Psoas muscle (tissue), 8 donors: Measurements from ENCODE around the gene CACNA1C. TPM values are rescaled to one million over a fixed set of nuclear protein-coding genes. Genes with fewer than 3 reads are reported as not detected.
A peak's percentile ranks its signal among the peaks of the same experiment; 100 is the strongest.

Experiments
- ATAC-seq, 4 donors: fragments of 200-7000 bp; cut with Tn5 transposase; one replicate each; pipeline ENCODE4 v1.9.1; 2020; ENCODE audit warnings: moderate library complexity in 3 of 4, mild to moderate bottlenecking in 2 of 4
- DNase-seq, 2 donors: peaks; one replicate each; pipeline ENCODE4 v3.0.0-alpha.2; 2020
- H3K27ac ChIP-seq: fragments of 200-600 bp; one replicate; pipeline ENCODE4 v1.8.0; 2022
- H3K27me3 ChIP-seq, 3 donors: fragments of 200-600 bp in 1 of 3; one replicate each; pipeline versions ENCODE4 v1.6.1 to v1.8.0; 2013 to 2022; ENCODE audit warnings: low read length in 2 of 3, mild to moderate bottlenecking in 2 of 3, moderate library complexity in 1 of 3; ENCODE audit not compliant: insufficient read depth in 3 of 3
- H3K36me3 ChIP-seq, 2 donors: fragments of 200-600 bp in 1 of 2; one replicate each; pipeline versions ENCODE4 v1.6.1 to v1.8.0; 2013 to 2022; ENCODE audit warnings: low read depth in 1 of 2, mild to moderate bottlenecking in 1 of 2, moderate library complexity in 1 of 2; ENCODE audit not compliant: insufficient read depth in 1 of 2
- H3K4me1 ChIP-seq: fragments of 200-600 bp; one replicate; pipeline ENCODE4 v1.8.0; 2022
- H3K4me3 ChIP-seq: fragments of 200-600 bp; one replicate; pipeline ENCODE4 v1.8.0; 2022; ENCODE audit warnings: mild to moderate bottlenecking
- H3K9me3 ChIP-seq: fragments of 200-600 bp; one replicate; pipeline ENCODE4 v1.8.0; 2022
- WGBS, 3 donors: extraction: QIAGEN DNeasy Blood & Tissue Kit; methylation state at CpG; one replicate each; pipeline versions ENCODE4 v1.1.6 to v1.1.7; 2013; 5-methylcytosine and 5-hydroxymethylcytosine counted together
- intact Hi-C, 2 donors: fragments of 100-400 bp; cut with DNase I; formaldehyde crosslinking; loops; one replicate each; pipeline versions ENCODE4 v1.11.0 to v1.14.2; 2022
- polyA plus RNA-seq, 3 donors: library from polyadenylated mRNA; stranded (reverse); fragments of 200-250 nt; gene quantifications; one replicate each; pipeline ENCODE4 v1.2.3, GENCODE V29; 2013
- total RNA-seq, 4 donors: library from RNA; stranded (reverse); fragmentation: NEBNext Ultra II Directional in 2 of 4; extraction: Animal tissue kit (Norgen Biotek cat#: 25700) in 2 of 4; gene quantifications; one replicate each; pipeline versions ENCODE4 v1.2.1 to v1.2.4, GENCODE V29; 2021 to 2023
- TF ChIP-seq, protein P1 (sequence below): fragments of 200-600 bp; IDR thresholded peaks from one replicate; pipeline ENCODE4 v1.8.0; 2022; ENCODE audit warnings: antibody characterized with exemption
- donor health status: healthy with polysubstance abuse.
- donor health status: DM: no; HTN: no; CAD: no; lungs with moderate emphysema.
- donor health status: Bipolar disorder and iron deficiency.
- donor health status: healthy.
- donor health status: DM: yes; HTN: yes; CAD: no.
- donor health status: DM: no; HTN: no; CAD: no.
- donor health status: DM: no; HTN: no; CAD: no.
- donor health status: DM: yes; HTN: yes; CAD: no.

Gene CACNA1C
- total and polyA plus RNA-seq, 7 donors, result 0.26 to 2.9 (median 0.95) TPM

DNA sequence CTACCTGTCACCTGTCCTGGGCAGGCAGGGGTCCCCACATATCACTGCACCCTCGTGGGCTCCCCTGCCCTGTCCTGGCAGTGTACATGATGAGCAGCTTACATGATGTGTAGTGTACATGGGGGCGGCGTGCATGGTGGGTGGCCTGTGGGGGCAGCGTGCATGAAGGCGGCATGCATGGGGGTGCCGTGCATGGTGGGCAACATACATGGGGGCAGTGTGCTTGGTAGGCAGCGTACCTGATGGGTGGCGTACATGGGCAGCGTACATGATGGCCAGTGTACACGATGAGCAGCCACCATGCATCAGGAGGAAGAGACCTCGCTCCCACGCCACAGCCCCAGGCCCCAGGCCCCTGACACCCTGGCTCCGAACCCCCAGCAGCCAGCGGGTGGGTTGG is 266.3 kb downstream of the CACNA1C start:
- no peaks in the 10 kb centered on the region for H3K9me3 ChIP-seq
- no peaks in the 10 kb centered on the region for H3K36me3 ChIP-seq
- H3K27me3 ChIP-seq, result no peaks in the 10 kb centered on the region
- H3K4me3 ChIP-seq, result no peak overlapping the region
- intact Hi-C loops, result loop anchor here in 1 of 2 donors (1.0 kb wide), 1 partner anchor 41 kb away; no protein-coding TSS in a partner anchor
- no peak for DNase-seq
- ATAC-seq, result no peak
- H3K4me1 ChIP-seq, result peaks cover 16% of the 10 kb centered on the region
- TF ChIP-seq, protein P1, sequence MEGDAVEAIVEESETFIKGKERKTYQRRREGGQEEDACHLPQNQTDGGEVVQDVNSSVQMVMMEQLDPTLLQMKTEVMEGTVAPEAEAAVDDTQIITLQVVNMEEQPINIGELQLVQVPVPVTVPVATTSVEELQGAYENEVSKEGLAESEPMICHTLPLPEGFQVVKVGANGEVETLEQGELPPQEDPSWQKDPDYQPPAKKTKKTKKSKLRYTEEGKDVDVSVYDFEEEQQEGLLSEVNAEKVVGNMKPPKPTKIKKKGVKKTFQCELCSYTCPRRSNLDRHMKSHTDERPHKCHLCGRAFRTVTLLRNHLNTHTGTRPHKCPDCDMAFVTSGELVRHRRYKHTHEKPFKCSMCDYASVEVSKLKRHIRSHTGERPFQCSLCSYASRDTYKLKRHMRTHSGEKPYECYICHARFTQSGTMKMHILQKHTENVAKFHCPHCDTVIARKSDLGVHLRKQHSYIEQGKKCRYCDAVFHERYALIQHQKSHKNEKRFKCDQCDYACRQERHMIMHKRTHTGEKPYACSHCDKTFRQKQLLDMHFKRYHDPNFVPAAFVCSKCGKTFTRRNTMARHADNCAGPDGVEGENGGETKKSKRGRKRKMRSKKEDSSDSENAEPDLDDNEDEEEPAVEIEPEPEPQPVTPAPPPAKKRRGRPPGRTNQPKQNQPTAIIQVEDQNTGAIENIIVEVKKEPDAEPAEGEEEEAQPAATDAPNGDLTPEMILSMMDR, result no peak
- peak overlapping the region; percentile 9 for H3K27ac ChIP-seq
- 93 to 95% (median 93%) methylated on average over 14 of the region's 14 CpGs for WGBS, 3 donors

DNA sequence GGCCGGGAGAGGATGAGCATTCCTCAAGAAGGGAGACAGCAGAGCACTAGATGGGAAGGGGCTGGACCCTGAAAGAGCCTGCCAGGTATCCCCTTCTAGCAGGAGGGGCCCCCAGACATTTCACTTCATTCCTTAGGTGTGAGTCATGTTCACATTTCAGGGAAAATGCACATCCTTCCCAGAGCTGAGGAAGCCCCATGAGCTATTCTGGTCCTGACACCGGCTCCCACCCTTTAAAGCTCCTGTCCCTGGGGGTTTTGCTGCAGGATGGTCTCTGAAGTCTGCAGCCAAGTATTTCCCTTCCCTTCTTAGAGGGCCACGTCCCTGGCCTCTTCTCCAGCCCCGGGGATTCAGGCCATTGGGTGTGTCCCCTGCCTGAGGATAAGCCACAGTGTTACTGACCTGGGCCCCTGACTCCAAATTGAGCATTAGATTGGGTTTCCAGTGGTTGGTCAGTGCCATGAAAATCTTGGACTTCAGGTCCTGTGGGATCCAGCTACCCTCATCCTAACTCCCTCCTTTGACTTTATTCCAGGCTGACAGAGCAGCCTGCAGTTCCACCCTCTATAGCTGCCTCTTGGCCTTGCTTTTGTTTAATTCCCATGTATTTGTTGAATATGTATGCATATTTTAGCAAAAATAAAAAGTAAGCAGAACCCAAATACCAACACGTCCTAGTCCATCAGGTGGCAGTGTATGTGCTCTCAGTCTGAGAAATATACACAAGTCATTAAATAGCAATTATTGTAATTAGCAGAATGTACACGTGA is 267.1 kb downstream of the CACNA1C start:
- WGBS, 3 donors, result 47 to 53% (median 47%) methylated on average over 6 of the region's 6 CpGs
- intact Hi-C loops, result loop anchor here in 1 of 2 donors (1.0 kb wide), 1 partner anchor 42 kb away; no protein-coding TSS in a partner anchor
- peaks cover 24% of the 10 kb centered on the region for H3K4me1 ChIP-seq
- no peaks in the 10 kb centered on the region for H3K36me3 ChIP-seq
- no peaks in the 10 kb centered on the region for H3K9me3 ChIP-seq
- no peak for DNase-seq
- no peaks in the 10 kb centered on the region for H3K27me3 ChIP-seq
- TF ChIP-seq, protein P1, result no peak
- ATAC-seq, result no peak
- no peak overlapping the region for H3K4me3 ChIP-seq
- H3K27ac ChIP-seq, result no peak overlapping the region

DNA sequence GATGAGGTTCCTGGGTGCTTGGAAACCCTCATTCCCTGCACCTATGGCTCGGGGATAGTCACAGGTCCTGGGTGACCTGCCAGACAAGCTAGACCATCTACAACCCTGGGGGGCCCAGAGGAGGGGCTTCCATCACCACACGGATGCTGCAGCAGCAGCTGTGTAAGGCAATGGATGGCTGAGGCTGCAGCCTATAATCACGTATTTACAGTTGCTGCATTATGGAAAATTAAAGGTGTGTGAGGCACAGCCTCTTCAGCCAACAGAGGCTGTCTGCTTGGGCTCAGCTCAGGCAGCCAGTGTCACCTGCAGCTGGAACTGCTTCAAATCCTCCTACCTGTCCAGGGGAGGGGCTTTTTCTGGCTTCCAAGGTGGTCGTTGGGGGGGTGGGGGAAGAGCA is 268.1 kb downstream of the CACNA1C start:
- 74 to 81% (median 74%) methylated on average over 4 of the region's 4 CpGs for WGBS, 3 donors
- DNase-seq, result no peak
- Histone ChIP-seq H3K27me3 (no peaks in the 10 kb centered on the region), H3K27ac (no peak overlapping the region), H3K4me3 (no peak overlapping the region), H3K9me3 (no peaks in the 10 kb centered on the region), H3K36me3 (no peaks in the 10 kb centered on the region), H3K4me1 (peaks cover 30% of the 10 kb centered on the region)
- ATAC-seq, result no peak
- TF ChIP-seq, protein P1, result no peak
- intact Hi-C loops, result no loop called here

DNA sequence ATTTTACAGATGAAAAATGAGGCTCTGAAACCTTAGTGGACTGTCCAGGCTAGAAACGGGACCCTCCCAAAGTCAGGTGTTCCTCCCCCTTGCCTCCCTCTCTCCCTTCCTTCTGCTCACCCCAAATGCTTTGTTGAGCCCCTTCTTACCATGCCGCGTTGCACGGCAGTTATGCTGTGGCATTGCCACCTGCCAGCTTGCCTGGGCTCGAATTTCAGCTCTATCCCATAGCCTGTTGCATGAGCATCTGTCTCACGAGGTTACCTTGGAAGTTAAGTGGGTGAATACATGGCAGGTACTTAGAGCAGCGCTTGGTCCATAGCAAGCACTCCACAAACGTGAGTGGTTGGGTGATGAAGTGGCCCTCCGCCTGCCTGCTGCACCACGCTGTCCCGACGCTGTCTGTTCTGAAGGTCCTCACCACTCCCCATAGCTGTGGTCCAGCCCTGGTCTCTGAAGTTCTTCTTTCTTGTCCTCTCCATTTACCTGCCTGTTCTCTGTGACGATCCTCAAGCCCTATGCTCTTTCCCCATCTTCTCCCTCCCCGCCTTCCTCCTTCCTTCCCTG is 269.9 kb downstream of the CACNA1C start:
- TF ChIP-seq, protein P1, result no peak
- Histone ChIP-seq H3K4me3 (no peak overlapping the region), H3K4me1 (peaks cover 30% of the 10 kb centered on the region), H3K9me3 (no peaks in the 10 kb centered on the region), H3K27me3 (no peaks in the 10 kb centered on the region), H3K27ac (peak overlapping the region; percentile 9), H3K36me3 (no peaks in the 10 kb centered on the region)
- WGBS, 3 donors, result 58 to 68% (median 61%) methylated on average over 14 of the region's 14 CpGs
- DNase-seq, result no peak
- intact Hi-C loops, result no loop called here
- no peak for ATAC-seq
